ENCODE measurements around the gene CCDC107. TPM values are rescaled to one million over a fixed set of nuclear protein-coding genes. Genes with fewer than 3 reads are reported as not detected.

CCDC107 gene
- total and polyA plus RNA-seq, 2 of the 13 experiments (the other 11 are each of a cell fraction or from before 2014, with no cell fraction given): 7.1 to 15.2 TPM

DNA sequence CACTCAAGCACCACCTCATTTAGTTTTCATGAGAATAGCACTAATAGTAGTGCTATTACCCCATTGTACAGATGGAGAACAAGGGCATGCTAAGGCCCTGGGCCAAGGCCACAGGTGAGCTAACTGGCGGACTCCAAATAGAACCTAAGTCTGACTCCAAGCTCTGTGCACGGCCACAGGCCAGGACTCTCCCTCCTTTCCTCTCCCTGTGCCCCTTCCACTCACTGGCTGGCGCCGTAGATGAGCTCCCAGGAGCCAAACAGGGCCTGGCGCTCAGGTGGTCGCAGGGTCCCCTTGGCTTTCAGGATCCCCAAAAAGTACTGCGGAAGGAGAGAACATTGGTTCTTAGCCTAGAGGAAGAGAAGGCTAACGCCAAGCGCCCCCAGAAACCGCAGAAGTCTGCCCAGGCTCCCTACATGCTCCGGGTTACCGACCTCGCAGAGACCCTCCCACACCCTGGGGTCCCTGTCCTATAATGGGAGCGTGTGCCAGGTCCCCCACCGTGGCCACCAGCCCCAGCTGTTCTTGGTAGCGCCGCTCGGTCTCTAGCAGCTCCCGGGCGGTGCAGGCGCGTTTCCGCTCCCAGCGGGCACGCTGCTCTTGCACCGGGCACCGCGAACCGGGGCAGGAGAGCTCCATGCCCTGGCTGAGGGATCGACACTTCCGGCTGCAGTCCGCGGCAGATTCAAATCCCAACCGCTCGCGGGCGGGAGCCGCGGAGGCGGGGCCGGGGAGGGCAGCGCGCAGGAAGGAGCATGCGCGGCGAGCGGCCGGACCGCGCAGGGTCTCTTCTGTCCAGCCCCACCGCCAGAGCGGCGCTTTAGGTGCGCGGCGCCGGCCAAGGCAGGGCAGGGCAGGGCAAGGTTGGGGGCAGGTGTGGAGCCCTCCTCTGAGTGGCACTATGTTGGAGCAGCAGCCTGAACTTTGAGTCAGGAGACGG is 6.7 kb downstream of the CCDC107 start, which contains the start of gene ARHGEF39 (continued):
- TF ChIP-seq, protein P1, sequence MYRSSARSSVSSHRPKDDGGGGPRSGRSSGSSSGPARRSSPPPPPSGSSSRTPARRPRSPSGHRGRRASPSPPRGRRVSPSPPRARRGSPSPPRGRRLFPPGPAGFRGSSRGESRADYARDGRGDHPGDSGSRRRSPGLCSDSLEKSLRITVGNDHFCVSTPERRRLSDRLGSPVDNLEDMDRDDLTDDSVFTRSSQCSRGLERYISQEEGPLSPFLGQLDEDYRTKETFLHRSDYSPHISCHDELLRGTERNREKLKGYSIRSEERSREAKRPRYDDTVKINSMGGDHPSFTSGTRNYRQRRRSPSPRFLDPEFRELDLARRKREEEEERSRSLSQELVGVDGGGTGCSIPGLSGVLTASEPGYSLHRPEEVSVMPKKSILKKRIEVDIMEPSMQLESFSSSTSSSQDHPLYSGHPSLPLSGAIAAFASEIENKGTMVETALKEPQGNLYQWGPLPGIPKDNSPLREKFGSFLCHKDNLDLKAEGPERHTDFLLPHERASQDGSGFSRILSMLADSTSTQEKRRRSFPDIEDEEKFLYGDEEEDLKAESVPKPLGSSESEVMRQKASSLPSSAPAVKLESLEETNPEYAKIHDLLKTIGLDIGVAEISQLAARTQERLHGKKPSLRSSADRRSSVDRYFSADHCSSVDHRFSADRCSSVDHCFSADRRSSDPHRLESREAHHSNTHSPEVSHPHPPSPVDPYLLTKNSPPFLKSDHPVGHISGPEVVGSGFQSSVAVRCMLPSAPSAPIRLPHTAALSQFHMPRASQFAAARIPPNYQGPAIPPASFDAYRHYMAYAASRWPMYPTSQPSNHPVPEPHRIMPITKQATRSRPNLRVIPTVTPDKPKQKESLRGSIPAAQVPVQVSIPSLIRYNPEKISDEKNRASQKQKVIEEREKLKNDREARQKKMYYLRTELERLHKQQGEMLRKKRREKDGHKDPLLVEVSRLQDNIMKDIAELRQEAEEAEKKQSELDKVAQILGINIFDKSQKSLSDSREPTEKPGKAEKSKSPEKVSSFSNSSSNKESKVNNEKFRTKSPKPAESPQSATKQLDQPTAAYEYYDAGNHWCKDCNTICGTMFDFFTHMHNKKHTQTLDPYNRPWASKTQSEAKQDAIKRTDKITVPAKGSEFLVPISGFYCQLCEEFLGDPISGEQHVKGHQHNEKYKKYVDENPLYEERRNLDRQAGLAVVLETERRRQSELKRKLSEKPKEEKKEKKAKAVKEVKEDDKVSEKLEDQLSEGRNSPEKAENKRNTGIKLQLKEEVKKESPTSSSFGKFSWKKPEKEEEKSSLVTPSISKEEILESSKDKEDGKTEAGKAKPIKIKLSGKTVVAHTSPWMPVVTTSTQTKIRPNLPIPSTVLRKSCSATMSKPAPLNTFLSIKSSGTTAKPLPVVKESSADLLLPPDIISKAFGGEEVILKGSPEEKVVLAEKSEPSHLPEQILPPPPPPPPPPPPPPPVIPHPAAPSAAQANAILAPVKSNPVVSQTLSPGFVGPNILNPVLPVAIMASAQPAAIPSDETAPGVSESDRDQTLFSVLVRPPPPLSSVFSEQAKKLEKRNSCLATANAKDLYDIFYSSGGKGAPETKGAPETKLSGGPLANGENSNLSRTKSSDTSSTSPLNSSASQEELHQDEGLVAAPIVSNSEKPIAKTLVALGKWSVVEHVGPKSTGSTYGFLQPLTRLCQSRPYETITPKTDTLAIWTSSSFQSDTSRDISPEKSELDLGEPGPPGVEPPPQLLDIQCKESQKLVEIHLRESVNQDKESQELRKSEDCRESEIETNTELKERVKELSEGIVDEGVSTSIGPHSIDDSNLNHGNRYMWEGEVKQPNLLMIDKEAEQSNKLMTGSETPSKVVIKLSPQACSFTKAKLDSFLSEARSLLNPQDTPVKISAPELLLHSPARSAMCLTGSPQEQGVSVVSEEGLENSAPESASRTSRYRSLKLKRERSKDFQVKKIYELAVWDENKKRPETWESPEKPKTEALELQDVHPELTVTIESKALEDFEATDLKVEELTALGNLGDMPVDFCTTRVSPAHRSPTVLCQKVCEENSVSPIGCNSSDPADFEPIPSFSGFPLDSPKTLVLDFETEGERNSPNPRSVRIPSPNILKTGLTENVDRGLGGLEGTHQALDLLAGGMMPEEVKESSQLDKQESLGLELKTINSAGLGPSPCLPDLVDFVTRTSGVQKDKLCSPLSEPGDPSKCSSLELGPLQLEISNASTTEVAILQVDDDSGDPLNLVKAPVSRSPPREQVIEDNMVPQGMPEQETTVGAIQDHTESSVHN (CRISPR knock-in tag; IDR thresholded peaks at IDR 0.05): 0 out of 2 replicates have a peak, but pooled peaks have one; percentile 8
- TF ChIP-seq RFXAP (CRISPR knock-in tag; IDR thresholded peaks at IDR 0.05; ENCODE audit: borderline replicate concordance): no peak; the same call in 1 of the 2 replicates
- TF ChIP-seq ZSCAN9 (CRISPR knock-in tag; IDR thresholded peaks at IDR 0.05; ENCODE audit: borderline replicate concordance): peak; percentile 59; the same call in 1 of the 2 replicates
- peak; percentile 75; the same call in 1 of the 2 replicates for TF ChIP-seq TSC22D2 (CRISPR knock-in tag; IDR thresholded peaks at IDR 0.05; ENCODE audit: borderline replicate concordance)
- TF ChIP-seq ZC3H13 (CRISPR knock-in tag; IDR thresholded peaks at IDR 0.05): peak; percentile 99
- TF ChIP-seq, protein P2, sequence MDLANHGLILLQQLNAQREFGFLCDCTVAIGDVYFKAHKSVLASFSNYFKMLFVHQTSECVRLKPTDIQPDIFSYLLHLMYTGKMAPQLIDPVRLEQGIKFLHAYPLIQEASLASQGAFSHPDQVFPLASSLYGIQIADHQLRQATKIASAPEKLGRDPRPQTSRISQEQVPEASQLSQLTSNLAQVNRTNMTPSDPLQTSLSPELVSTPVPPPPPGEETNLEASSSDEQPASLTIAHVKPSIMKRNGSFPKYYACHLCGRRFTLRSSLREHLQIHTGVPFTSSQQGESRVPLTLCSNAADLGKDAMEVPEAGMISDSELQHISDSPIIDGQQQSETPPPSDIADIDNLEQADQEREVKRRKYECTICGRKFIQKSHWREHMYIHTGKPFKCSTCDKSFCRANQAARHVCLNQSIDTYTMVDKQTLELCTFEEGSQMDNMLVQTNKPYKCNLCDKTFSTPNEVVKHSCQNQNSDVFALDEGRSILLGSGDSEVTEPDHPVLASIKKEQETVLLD (CRISPR knock-in tag; IDR thresholded peaks at IDR 0.05; ENCODE audit: low read depth): peak; percentile 94
- no peak for TF ChIP-seq ZNF816 (CRISPR knock-in tag; IDR thresholded peaks at IDR 0.05; ENCODE audit: borderline replicate concordance)
- peak; percentile 94 for TF ChIP-seq ELF3 (CRISPR knock-in tag; IDR thresholded peaks at IDR 0.05)
- TF ChIP-seq ZNF747 (CRISPR knock-in tag; IDR thresholded peaks at IDR 0.05; ENCODE audit: borderline replicate concordance): peak; percentile 67; the same call in 1 of the 2 replicates
- TF ChIP-seq ZKSCAN8 (CRISPR knock-in tag; IDR thresholded peaks at IDR 0.05; ENCODE audit: borderline replicate concordance): peak; percentile 59; the same call in 1 of the 2 replicates
- no peak for TF ChIP-seq ZNF567 (CRISPR knock-in tag; IDR thresholded peaks at IDR 0.05; ENCODE audit: borderline replicate concordance)
- TF ChIP-seq, protein P3, sequence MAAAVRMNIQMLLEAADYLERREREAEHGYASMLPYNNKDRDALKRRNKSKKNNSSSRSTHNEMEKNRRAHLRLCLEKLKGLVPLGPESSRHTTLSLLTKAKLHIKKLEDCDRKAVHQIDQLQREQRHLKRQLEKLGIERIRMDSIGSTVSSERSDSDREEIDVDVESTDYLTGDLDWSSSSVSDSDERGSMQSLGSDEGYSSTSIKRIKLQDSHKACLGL (CRISPR knock-in tag; IDR thresholded peaks at IDR 0.05): peak; percentile 82; the same call in 1 of the 2 replicates
- TF ChIP-seq, protein P4, sequence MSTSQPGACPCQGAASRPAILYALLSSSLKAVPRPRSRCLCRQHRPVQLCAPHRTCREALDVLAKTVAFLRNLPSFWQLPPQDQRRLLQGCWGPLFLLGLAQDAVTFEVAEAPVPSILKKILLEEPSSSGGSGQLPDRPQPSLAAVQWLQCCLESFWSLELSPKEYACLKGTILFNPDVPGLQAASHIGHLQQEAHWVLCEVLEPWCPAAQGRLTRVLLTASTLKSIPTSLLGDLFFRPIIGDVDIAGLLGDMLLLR (CRISPR knock-in tag; IDR thresholded peaks at IDR 0.05): no peak
- TF ChIP-seq GATAD1 (CRISPR knock-in tag; IDR thresholded peaks at IDR 0.05): peak; percentile 79
- peak; percentile 78 for TF ChIP-seq XRCC5 (optimal IDR thresholded peaks at IDR 0.05; ENCODE audit: low read length)
- TF ChIP-seq NFE2 (CRISPR knock-in tag; IDR thresholded peaks at IDR 0.05): no peak
- TF ChIP-seq SRSF4 (IDR thresholded peaks at IDR 0.05; ENCODE audit: low read depth, low read length, poor library complexity, severe bottlenecking): no peak
